Left kidney (tissue), 8 donors: ENCODE data around the gene LIPG. TPM values are rescaled to one million over a fixed set of nuclear protein-coding genes. Genes with fewer than 3 reads are reported as not detected.
"Not testable (repeated sequence)": the region's sequence is repeated elsewhere in the genome, so short reads cannot be mapped to it uniquely, and the experiment has no call there.

Experiments
- DNase-seq: peaks from one replicate; pipeline ENCODE4 v3.0.0-alpha.2; 2013
- long read RNA-seq, 8 donors: transcript quantifications; one replicate each; lab custom pipeline, GENCODE V29; 2026
- polyA plus RNA-seq: library from polyadenylated mRNA; unstranded; fragments of 120-200 nt; gene quantifications from one replicate; pipeline ENCODE4 v1.2.1, GENCODE V29; 2013; ENCODE audit not compliant: insufficient read length

LIPG gene
- 63.6 TPM for polyA plus RNA-seq
- long read RNA-seq, donor 1, full-length matches to known transcripts = 25 of 25 reads
- long read RNA-seq, donor 1, partial matches to known transcripts = 0 of 25 reads
- long read RNA-seq, donor 1, other reads (novel, unspliced or antisense) = 0 of 25 reads
- long read RNA-seq, donor 2, full-length matches to known transcripts = 27 of 27 reads
- long read RNA-seq, donor 2, partial matches to known transcripts = 0 of 27 reads
- long read RNA-seq, donor 2, other reads (novel, unspliced or antisense) = 0 of 27 reads
- long read RNA-seq, donor 3, transcript LIPG-207 (1 exons, 3,548 nt) = major isoform, 29 of 30 reads
- long read RNA-seq, donor 3, partial matches to known transcripts = 0 of 30 reads
- long read RNA-seq, donor 3, other reads (novel, unspliced or antisense) = 0 of 30 reads
- long read RNA-seq, donor 4, transcript LIPG-207 (1 exons, 3,548 nt) = major isoform, 5 of 5 reads
- long read RNA-seq, donor 4, partial matches to known transcripts = 0 of 5 reads
- long read RNA-seq, donor 4, other reads (novel, unspliced or antisense) = 0 of 5 reads
- long read RNA-seq, donor 5, full-length matches to known transcripts = 28 of 28 reads
- long read RNA-seq, donor 5, partial matches to known transcripts = 0 of 28 reads
- long read RNA-seq, donor 5, other reads (novel, unspliced or antisense) = 0 of 28 reads
- long read RNA-seq, donor 6, full-length matches to known transcripts = 23 of 23 reads
- long read RNA-seq, donor 6, partial matches to known transcripts = 0 of 23 reads
- long read RNA-seq, donor 6, other reads (novel, unspliced or antisense) = 0 of 23 reads
- long read RNA-seq, donor 7, full-length matches to known transcripts = 39 of 39 reads
- long read RNA-seq, donor 7, partial matches to known transcripts = 0 of 39 reads
- long read RNA-seq, donor 7, other reads (novel, unspliced or antisense) = 0 of 39 reads
- long read RNA-seq, donor 8, transcript LIPG-207 (1 exons, 3,548 nt) = major isoform, 8 of 9 reads
- long read RNA-seq, donor 8, partial matches to known transcripts = 0 of 9 reads
- long read RNA-seq, donor 8, other reads (novel, unspliced or antisense) = 0 of 9 reads

- peak; percentile 89 for DNase-seq
Observed at GRCh38 chr18:49561289-49562193, at the start of gene LIPG. Gene LIPG (plus strand): TSS chr18:49562057. CDS start chr18:49562309, 252 bp downstream.

- DNase-seq = not testable (repeated sequence)
Observed at GRCh38 chr18:49512876-49513275, 49.0 kb upstream of the LIPG start.

GRCh38 chr18:49514577-49514976, 47.3 kb upstream of the LIPG start:
- DNase-seq = no peak

- not testable (repeated sequence) for DNase-seq
Observed at GRCh38 chr18:49515003-49515402, 46.9 kb upstream of the LIPG start.

GRCh38 chr18:49515516-49515915, 46.3 kb upstream of the LIPG start:
- DNase-seq = no peak

GRCh38 chr18:49517483-49517882, 44.4 kb upstream of the LIPG start:
- no peak for DNase-seq

GRCh38 chr18:49519101-49519971, 42.5 kb upstream of the LIPG start:
- no peak for DNase-seq

- DNase-seq = no peak
Observed at GRCh38 chr18:49520661-49521145, 41.2 kb upstream of the LIPG start.

GRCh38 chr18:49521216-49521835, 40.5 kb upstream of the LIPG start:
- DNase-seq = no peak

GRCh38 chr18:49523580-49524093, 38.2 kb upstream of the LIPG start:
- not testable (repeated sequence) for DNase-seq

GRCh38 chr18:49524349-49524748, 37.5 kb upstream of the LIPG start:
- DNase-seq = no peak

GRCh38 chr18:49524951-49525350, 36.9 kb upstream of the LIPG start:
- DNase-seq = no peak

GRCh38 chr18:49525981-49526380, 35.9 kb upstream of the LIPG start:
- DNase-seq = no peak

- DNase-seq = no peak
Observed at GRCh38 chr18:49527631-49528327, 34.1 kb upstream of the LIPG start.

GRCh38 chr18:49529596-49529995, 32.3 kb upstream of the LIPG start:
- no peak for DNase-seq

- DNase-seq = no peak
Observed at GRCh38 chr18:49531678-49532153, 30.1 kb upstream of the LIPG start.

- no peak for DNase-seq
Observed at GRCh38 chr18:49534846-49535601, 26.8 kb upstream of the LIPG start.
